COLO668 (cell line): Measurements from ENCODE around the gene MVB12B.

ENCODE experiments used
- DNase-seq: peaks from one replicate; lab custom pipeline; 2025; ENCODE audit not compliant: unreplicated experiment; lab: John Stamatoyannopoulos, UW

Gene MVB12B

GRCh38 chr9:126486276-126486675 is 159.6 kb downstream of the MVB12B start:
- no peak for DNase-seq

- DNase-seq = no peak
Measured at GRCh38 chr9:126487856-126488255, 161.2 kb downstream of the MVB12B start.

- DNase-seq = no peak
Measured at GRCh38 chr9:126488310-126488709, 161.7 kb downstream of the MVB12B start.

- DNase-seq = no peak
Measured at GRCh38 chr9:126488881-126489404, 162.3 kb downstream of the MVB12B start.

- DNase-seq = no peak
Measured at GRCh38 chr9:126489581-126490213, 163.1 kb downstream of the MVB12B start.

GRCh38 chr9:126490214-126490631 is 163.6 kb downstream of the MVB12B start:
- DNase-seq = no peak

GRCh38 chr9:126490871-126491567 is 164.4 kb downstream of the MVB12B start:
- peak; percentile 54 for DNase-seq

- DNase-seq = no peak
Measured at GRCh38 chr9:126491568-126491879, 164.9 kb downstream of the MVB12B start.

- no peak for DNase-seq
Measured at GRCh38 chr9:126491949-126492348, 165.3 kb downstream of the MVB12B start.

- DNase-seq = peak; percentile 8
Measured at GRCh38 chr9:126494264-126494663, 167.6 kb downstream of the MVB12B start.

- DNase-seq = no peak
Measured at GRCh38 chr9:126494746-126495145, 168.1 kb downstream of the MVB12B start.

- DNase-seq = no peak
Measured at GRCh38 chr9:126495411-126496180, 169.0 kb downstream of the MVB12B start.

- DNase-seq = no peak
Measured at GRCh38 chr9:126496181-126496576, 169.6 kb downstream of the MVB12B start.

- no peak for DNase-seq
Measured at GRCh38 chr9:126496781-126497659, 170.4 kb downstream of the MVB12B start.

GRCh38 chr9:126497660-126498275 is 171.1 kb downstream of the MVB12B start:
- DNase-seq = no peak

GRCh38 chr9:126498331-126498730 is 171.7 kb downstream of the MVB12B start:
- no peak for DNase-seq

- peak; percentile 18 for DNase-seq
Measured at GRCh38 chr9:126499005-126499910, 172.6 kb downstream of the MVB12B start.

GRCh38 chr9:126499911-126500599 is 173.4 kb downstream of the MVB12B start:
- no peak for DNase-seq
